HS-27A (cell line): Measurements from ENCODE around the gene IFNGR1.

Source experiments
- DNase-seq: peaks from one replicate; pipeline ENCODE4 v3.0.0-alpha.2; 2012; ENCODE audit warnings: low read depth, missing footprints

Gene IFNGR1

GRCh38 chr6:137175868-137176245 is 43.3 kb downstream of the IFNGR1 start:
- DNase-seq: no peak

DNA sequence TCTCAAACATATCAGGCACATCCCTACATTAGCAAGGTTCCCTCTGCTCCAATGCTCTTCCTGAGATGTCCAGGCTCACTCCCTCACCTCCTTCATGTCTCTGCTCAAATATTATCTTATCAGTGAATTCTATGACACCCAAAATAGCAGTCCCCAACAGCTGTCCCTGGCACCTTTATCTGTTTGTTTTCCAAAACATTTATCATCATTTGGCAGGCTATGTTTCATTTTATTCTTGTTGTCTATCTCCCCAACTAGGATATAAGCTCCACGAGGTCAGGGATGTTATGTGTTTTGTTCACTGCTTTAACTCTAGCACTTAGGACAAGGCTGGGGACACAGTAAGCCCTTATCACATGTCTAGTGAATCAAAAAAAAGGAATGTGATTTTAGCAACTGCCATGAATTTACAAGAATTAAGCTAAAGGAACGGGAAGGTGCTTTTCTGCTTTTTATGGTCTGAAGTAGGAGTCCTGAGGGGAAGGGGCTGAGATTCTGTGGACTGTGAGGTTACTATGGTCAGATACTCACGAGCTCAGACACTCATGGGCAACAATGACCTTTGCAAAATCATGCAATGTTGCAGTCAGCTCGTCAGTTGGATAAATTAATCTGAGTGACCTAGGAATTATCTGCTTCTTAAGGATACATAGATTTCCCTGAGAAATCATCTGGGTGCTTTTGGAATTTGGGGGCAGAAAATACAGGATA is 43.9 kb downstream of the IFNGR1 start:
- no peak for DNase-seq

GRCh38 chr6:137173501-137173900 is 45.7 kb downstream of the IFNGR1 start, which contains the start of gene IL22RA2:
Gene IL22RA2 (minus strand): TSS chr6:137173644. CDS start chr6:137161749, 11,895 bp downstream.
- DNase-seq: no peak

- DNase-seq: no peak
These were observed 46.3 kb downstream of the IFNGR1 start for GRCh38 chr6:137172734-137173431.

GRCh38 chr6:137171824-137172733 is 47.1 kb downstream of the IFNGR1 start:
- no peak for DNase-seq

DNA sequence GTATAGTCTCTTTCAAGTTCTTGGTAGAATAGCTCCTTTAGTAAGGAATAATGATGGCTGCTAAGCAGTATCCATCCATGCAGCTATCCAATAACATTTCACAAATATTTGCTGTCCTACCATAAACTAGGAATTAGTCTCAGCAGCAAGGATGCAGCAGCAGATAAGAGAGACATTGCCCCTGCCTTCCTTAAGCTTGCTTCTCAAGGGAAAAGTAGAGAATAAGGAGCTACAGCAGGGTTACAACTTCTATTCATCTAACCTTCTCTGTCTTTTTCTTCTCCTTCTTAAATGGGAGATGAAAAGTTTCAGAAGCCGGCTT is 48.2 kb downstream of the IFNGR1 start:
- DNase-seq: no peak

- DNase-seq: no peak
These were observed 48.7 kb downstream of the IFNGR1 start for GRCh38 chr6:137170266-137171052.

DNA sequence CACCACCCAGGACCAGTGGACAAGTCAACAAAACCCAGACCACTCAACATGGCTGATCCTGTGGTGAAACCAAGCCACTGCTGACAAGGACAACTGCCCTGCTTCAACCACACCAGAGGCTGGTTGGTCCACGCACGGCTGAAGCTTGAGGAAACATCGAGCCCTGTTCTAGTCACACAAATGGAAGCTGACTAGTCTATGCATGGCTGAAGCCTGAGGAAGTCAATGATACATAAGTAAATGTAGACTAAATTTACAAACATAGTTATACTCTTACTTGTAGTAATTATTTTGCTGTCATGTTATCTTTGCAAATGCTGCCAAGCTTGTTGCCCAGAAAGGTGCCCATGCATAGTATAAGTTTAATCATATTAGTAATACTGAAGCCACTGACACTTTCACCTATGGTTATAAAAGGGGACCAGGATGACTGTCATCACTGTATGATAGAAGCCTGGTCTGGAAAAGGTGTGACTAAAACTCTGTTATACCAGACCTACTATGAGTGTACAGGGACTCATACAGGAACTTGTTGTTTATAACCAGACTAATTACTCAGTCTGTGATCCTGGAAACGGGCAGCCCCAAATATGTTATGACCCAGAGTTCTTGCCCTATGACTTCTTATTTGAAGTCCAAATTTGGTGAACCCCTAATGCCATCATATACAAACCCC is 51.3 kb downstream of the IFNGR1 start:
- no peak for DNase-seq

DNA sequence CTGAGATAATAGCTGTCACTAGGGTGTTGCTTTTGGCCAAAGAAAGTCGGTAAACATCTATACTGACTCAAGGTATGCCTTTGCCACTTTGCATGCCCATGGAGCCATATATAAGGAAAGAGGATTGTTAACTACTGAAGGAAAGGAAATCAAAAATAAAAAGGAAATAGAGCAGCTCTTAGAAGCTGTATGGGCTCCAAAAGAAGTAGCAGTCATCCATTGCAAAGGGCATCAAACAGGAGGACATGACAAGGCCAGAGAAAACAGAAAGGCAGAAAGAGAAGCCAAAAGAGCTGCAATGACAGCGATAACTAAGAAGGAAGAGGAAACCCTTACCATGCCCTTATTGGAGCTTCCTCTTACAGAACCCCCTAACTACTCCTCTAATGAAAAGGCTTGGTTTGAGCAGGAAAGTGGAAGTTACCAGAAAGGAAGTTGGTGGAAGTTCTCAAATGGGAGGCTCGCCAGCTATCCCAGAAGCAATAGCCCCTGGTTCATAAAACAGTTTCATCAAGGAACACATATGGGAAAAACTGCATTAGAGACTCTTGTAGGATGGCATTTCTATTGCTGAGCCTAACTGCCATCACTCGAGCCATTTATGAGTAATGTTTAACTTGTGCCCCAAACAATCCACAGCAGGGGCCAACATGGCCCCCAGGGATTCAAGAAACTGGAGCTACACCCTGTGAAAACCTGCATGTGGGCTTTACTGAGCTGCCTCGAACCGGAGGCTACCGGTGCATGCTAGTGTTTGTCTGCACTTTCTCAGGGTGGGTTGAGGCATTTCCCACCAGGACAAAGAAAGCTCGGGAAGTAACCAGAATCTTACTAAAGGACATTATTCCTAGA is 52.7 kb downstream of the IFNGR1 start:
- DNase-seq: no peak

DNA sequence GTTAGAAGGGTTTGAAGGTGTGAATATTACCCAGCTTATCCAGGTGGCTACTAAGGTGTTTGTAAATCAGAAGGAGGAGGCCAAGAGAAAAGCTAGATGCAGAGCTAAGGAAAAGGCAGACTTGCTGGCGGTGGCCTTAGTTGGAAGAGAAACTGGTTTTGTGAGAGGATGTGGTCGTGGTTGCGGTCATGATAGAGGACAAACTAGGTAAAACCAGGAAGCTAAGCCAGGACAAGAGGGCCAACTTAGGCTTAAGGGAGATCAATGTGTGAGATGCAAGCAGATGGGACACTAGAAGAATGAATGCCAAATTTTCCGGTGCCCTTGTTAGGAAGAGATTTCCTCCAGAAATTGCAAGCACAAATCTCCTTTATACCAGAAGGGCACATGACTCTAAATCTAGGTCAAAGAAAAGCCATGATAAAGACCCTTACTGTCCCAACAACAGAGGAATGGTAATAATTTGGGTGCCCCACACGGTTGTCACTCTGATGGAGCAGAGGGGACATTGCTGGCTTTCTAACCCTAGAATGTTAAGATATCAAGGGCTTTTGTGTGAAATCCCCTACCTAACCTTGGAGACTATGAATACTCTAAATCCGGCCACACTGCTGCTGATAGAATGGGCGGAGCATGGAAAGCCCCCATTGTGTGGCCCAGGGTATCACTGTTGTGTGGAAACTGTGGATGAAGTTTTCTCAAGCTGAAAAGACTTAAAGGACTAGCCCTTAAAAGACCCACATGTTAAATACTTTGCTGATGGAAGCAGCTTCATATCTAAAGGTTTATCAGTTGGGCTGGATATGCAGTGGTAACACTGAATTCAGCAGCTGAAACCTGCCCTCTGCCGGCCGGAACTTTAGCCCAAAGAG is 53.6 kb downstream of the IFNGR1 start:
- no peak for DNase-seq

DNA sequence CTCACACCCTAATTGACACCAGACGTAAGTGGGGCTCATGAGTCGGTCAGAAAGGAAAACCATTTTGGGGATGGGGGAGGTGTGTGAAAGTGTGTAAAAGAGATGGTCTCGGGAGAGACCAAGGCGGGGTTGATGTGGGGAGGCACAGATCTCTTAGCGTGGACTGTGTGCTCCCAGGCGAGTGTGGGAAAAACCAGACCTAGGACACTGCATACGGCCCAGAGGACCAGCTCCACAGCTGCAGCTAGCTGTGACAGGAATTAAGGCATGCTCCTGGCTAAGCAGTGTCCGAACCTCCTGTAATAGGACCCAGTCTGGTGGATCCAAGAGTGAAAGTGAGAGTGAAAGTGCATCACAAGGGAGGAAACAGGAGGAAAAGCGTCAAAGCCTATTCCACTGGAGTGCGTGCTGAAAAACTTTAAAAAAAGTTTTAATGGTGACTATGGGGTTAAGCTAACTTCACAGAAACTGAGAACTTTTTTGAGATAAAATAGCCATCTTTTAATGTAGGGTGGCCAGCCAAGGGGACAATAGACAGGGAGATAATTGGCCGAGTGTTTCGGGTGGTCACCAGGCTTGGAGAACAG is 55.4 kb downstream of the IFNGR1 start:
- DNase-seq: no peak

DNA sequence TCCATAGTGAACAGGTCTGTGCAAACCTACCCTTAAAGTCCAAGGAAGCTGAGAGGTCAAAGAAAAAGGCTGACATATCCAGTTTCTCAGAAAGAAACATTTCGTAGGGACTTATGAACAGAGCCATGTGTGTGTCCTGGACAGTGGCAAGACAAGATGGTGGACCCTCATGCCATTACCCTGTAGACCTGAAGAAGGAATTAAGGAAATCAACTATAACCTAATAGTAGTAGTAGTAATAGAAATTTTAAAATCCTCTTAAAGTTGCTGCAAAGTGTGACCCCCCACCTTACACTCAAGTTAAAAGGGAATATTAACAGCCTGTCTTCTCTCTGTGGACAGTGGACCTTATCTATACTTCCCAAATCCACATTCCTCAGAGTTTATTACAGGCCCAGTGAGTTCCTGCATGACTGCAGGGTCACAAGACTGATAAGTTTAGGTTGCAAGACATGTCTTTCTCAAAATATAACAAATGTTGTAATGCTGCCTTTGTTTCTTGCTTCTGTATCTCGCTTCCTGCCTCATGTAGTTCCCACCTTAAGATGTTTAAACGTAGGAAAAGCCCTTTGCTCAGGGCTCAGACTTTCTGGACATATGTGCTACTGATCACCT is 56.4 kb downstream of the IFNGR1 start:
- DNase-seq: no peak

GRCh38 chr6:137161949-137162348 is 57.2 kb downstream of the IFNGR1 start:
- peak; percentile 55 for DNase-seq

- peak; percentile 73 for DNase-seq
These were observed 58.4 kb downstream of the IFNGR1 start for GRCh38 chr6:137160763-137161162.

DNA sequence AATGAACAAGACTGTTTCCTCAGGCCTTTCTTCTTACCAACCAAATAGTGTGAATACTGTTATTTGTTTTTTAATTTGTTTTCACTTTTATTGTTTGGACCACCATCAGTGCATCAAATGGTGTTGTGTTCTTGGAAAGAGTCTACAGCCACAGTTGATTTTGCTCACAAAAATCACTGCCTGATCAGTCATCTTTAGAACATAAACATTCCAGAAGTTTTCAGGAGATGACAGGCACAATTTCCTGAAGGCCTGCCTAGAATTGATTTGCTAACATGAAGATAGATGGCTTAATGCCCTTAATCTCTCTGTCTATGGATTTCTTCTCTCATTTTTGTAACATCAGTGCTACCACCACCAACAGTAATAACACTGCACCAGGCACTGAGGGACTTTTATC is 59.3 kb downstream of the IFNGR1 start:
- DNase-seq: peak; percentile 64

- no peak for DNase-seq
These were observed 61.6 kb downstream of the IFNGR1 start for GRCh38 chr6:137157601-137158000.

GRCh38 chr6:137156650-137157049 is 62.5 kb downstream of the IFNGR1 start:
- no peak for DNase-seq

GRCh38 chr6:137155830-137156229 is 63.4 kb downstream of the IFNGR1 start:
- DNase-seq: no peak

- no peak for DNase-seq
These were observed 69.1 kb downstream of the IFNGR1 start for GRCh38 chr6:137150072-137150471.
